Inflammatory macrophage treated with lipopolysaccharide for 1 hour (primary cell): ENCODE results near the gene CHRNA4.

Experiments
- DNase-seq, 2 donors: peaks; one replicate each; pipeline ENCODE4 v3.0.0-alpha.2; 2020 to 2022

CHRNA4 gene

GRCh38 chr20:63331741-63332400 lies 29.3 kb downstream of the CHRNA4 start:
- no peak for DNase-seq

DNA sequence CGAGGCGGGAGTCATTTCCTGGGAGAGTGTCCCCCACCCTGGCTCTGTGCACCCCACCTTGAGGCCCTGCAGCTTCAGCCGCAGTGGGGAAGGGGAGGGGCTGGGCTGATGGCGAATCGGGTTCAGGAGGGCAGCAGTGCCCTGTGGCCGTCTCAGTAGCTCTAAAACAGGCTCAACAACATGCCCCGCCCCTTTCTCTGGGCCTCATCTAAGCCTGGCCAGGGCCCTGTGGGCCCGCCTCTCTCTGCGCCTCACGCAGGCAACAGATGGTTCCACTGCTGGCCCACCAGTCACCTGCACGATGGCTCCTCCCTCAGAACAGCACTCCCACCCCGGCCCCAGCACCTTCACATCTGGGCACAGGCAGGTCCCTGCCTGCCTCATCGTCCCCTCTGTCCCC lies 30.2 kb downstream of the CHRNA4 start:
- DNase-seq, result no peak

GRCh38 chr20:63330084-63330760 lies 30.9 kb downstream of the CHRNA4 start:
- no peak for DNase-seq

DNA sequence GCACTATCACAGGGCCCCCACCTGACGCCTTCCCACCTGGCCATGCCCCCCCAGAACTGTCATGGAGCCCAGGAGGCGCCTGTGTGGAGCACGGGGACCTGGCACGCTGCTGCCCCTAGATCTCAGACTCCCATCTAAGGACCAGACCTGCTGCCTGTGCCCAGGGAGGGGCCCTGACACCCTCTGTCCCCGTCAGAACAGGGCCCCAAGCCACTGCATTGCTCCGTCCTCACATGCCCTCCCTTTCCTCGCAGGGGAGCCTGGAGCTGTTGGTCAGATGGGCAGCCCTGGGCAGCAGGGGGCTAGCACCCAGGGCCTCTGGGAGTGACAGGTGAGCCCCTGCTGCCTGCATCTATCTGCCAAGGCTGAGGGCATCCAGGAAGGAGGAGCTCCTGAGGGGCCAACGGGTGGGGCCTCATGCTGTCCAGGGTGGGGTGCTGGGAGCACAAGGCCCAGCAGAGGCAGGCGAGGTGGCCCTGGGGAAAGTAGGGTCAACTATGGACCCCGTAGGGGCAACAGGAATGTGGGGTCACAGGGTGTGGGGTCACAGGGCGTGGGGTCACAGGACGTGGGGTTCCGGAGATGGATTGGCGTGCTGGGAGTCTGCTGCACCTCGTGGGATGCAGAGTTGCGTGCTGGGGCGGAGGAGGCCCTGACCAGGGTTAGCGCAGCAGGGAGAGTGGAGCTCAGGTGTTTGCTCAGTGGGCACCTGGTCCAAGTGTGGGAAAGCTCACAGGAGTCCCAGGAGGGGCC lies 31.6 kb downstream of the CHRNA4 start:
- DNase-seq, result no peak

DNA sequence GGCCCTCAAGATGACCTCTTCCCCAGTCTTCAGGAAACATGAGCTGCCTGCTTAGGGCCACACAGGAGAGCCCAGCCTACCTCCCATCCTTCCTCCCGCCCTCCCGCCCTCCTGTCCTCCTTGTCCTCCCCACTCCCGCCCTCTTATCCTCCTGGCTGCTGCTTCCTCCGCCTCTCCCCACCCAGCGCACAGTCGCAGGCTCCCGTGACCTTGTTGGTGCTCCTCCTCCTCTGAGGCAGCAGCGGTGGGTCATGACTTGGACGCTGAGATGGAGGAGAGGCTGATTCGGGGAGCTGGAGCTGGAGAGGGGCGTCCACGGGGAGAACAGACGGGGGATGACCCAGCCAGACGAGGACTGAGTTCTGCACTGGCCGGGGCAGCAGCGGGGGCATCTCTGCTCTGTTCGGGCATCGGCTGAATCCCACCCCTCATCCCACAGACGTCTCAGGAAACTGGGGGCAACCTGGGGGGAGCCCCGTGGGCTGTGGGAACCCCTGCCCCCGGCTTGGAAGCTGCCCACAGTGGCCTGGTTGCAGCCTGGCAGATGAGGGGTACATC lies 32.4 kb downstream of the CHRNA4 start:
- DNase-seq, result no peak

GRCh38 chr20:63328026-63328700 lies 33.0 kb downstream of the CHRNA4 start:
- no peak for DNase-seq

DNA sequence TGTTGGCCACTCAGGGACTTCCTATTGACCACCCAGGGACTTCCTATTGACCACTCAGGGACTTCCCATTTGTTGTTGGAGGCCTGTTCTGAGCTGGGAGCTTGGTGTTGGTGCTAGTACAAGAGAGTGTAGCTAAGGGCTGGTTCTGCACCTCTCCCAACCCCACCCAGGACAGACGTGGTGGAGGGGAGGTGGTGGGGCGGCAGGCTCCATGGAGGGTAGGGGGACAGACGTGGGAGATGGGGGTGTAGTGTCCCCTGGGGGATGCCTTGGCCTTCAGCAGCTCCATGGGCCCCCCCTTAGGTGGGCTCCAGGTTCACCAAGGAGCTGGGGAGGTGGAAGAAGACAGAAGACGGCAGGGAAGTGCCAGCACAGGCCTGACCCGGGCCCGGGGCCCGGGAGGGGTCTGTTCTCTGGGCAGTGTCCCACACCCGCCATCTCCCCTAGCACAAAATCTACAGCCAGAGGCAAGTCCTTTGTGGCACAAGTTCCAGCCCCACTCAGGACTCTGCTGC lies 33.9 kb downstream of the CHRNA4 start:
- no peak for DNase-seq

GRCh38 chr20:63326314-63327230 lies 34.6 kb downstream of the CHRNA4 start:
- peak; percentile 7 to 18 for DNase-seq

- DNase-seq, result no peak
These were observed 35.4 kb downstream of the CHRNA4 start for GRCh38 chr20:63325554-63326313.

- no peak for DNase-seq
These were observed 36.1 kb downstream of the CHRNA4 start for GRCh38 chr20:63325021-63325471.

DNA sequence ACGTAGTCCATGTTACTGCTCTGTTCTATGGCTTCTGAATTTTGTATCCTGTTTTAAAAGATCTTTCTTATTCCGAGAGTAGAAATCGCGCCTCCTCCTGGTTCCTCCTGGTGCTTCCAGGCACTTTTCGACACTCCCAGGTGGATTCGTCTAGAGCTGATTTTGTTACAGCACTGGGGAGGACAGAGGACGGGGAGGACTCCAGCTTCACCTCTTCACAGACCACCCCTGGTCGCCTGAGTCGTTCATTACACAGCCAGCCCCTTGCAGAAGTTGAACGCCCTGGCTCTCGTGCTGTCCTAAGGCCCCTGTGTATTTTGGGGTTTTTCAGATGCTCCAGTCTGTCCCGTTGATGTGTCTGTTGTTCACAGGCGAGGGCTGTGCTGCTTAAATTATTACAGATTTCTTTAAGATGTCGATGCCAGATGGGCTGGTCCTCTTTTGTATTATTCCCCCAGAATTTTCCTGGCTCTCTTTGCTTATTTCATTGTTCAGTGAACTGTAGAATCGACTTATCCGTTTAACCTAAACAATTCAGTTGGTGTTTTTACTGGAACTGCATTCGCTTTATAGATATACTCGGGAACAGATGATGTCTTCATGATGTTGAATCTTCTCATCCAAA lies 37.7 kb downstream of the CHRNA4 start:
- DNase-seq, result no peak

DNA sequence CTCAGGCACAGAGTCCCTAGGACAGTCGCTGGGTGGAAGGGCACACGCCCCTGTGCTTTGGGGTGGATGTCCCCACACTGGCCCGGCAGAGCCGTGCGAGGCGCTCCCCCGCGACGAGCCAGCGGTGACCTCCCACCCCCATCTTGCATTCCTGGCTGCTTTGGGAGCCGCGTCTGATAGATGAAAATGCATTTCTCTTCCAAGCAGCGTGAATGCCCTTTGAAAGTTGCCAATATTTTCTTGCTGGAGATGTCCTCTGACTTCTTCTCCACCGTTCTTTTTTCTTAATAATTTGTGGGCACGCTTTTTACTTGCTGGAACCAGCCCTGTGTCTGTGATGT lies 38.2 kb downstream of the CHRNA4 start:
- DNase-seq, result no peak

- no peak for DNase-seq
These were observed 38.8 kb downstream of the CHRNA4 start for GRCh38 chr20:63322146-63322932.

DNA sequence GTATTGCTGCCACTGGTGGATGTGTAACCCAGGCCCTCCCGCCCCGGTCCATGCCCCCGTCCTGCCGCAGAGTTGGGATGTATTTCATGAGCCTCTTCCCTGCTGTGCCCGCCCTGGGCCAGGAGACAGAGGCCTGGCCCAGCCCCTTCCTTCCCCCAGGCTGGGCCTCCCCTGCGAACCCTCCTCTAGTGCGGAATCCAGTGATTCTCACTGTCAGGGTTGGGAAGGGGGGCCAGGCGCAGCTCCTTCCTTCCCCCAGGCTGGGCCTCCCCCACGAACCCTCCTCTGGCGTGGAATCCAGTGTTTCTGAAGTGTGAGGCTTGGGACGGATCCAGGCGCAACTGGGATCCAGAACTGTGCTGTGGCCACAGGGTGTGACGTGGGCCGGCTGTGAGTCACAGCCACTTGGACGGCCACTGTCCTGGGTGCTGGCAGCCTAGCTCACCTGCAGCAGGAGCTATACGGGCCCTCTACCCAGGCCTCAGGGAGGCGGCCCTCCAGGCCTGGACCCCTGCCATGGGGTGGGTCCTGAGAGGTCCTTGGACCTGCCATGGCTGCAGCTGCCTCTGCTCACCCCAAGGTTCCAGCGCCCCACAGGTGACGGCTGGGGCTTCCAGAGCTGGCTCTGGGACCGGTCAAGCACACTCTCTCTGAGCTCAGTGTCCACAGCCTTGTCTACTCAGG lies 39.9 kb downstream of the CHRNA4 start:
- no peak for DNase-seq

DNA sequence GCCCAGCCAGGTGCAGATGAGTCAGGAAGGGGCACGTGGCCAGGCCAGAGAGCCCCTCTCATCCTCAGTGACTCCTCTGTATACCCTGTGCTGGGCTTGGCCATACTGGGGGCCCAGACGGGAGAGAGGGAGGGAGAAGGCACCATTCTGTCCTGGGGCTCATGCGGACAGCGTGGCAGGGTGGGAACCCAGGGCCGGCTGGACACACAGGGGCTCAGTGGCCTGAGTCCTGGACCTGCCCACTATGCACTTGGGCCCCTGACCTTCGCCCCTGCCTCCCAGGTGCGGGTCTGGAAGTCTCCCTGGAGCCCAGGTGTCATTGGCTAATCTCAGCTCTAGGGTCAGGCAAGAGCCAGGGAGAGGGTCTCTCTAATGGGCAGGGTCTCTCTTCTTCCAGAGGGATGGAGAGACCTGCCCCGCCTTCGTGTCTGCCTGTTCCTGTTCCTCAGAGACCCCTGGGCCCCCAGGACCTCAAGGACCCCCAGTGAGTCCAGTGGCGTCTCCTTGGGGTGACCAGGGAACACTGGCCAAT lies 40.5 kb downstream of the CHRNA4 start:
- DNase-seq, result no peak

DNA sequence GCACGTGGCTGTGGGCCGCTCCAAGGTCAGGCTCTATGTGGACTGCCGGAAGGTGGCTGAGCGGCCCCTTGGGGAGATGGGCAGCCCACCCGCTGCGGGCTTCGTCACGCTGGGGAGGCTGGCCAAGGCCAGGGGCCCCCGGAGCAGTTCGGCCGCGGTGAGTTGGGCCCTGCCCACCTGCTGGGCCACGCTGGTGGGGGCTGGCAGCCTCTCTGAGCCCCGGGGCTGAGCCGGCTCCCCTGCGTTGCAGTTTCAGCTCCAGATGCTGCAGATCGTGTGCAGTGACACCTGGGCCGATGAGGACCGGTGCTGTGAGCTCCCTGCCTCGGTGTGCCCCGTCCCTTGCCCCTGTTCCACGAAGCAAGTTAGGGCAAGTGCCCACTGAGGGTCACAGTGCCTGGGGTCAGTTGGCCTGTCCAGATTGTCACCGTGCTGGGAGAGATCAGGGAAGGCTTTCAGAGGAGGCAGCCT lies 41.1 kb downstream of the CHRNA4 start:
- no peak for DNase-seq

- DNase-seq, result no peak
These were observed 41.7 kb downstream of the CHRNA4 start for GRCh38 chr20:63319164-63320040.
